Measurements from ENCODE around the gene RNF150. TPM values are rescaled to one million over a fixed set of nuclear protein-coding genes. Genes with fewer than 3 reads are reported as not detected.

Gene RNF150
- total and polyA plus RNA-seq, 2 of the 4 experiments (the other 2 are of a cell fraction) = 6.2 to 18.1 TPM

- Histone ChIP-seq H3K18ac (ENCODE audit: low read depth, low read length) (no peak overlapping the region), H2BK20ac (ENCODE audit: low read depth, low read length) (no peak overlapping the region; the same call in 1 of the 2 replicates), H3K23ac (ENCODE audit: low read depth, low read length) (no peak overlapping the region), H3K9me1 (ENCODE audit: insufficient read depth, low read length) (no peaks in the 10 kb centered on the region; the same call in none of the 2 replicates), H3K4me3 (ENCODE audit: insufficient read depth, low read depth, low read length) (no peak overlapping the region), H4K20me1 (ENCODE audit: insufficient read depth, low read length) (no peaks in the 10 kb centered on the region), H2BK120ac (ENCODE audit: low read depth, low read length) (no peak overlapping the region), H2AK9ac (replicated peaks; ENCODE audit: low read depth, low read length, poor library complexity) (no peak overlapping the region), H3K4ac (ENCODE audit: low read depth, low read length) (no peak overlapping the region), H2BK15ac (ENCODE audit: low read depth, low read length) (no peak overlapping the region), H3K79me1 (ENCODE audit: low read depth in 1 of 2, low read length in 2 of 2) (no peaks in the 10 kb centered on the region), H2BK5ac (ENCODE audit: low read depth, low read length, poor library complexity, severe bottlenecking) (no peak overlapping the region), H3K9me3 (ENCODE audit: control insufficient read depth, insufficient read depth, low read length) (no peaks in the 10 kb centered on the region), H2AK5ac (ENCODE audit: low read depth, low read length) (no peak overlapping the region), H3K27me3 (ENCODE audit: control insufficient read depth, insufficient read depth, low read length) (no peaks in the 10 kb centered on the region), H3K9ac (ENCODE audit: low read depth, low read length) (no peak overlapping the region), H3K14ac (replicated peaks; ENCODE audit: low read depth, low read length) (no peak overlapping the region), H3K36me3 (ENCODE audit: control insufficient read depth, insufficient read depth, low read length) (no peaks in the 10 kb centered on the region), H4K91ac (ENCODE audit: insufficient read depth, low read depth, low read length) (no peak overlapping the region), H3K4me1 (ENCODE audit: control insufficient read depth, insufficient read depth, low read length) (peaks cover 11% of the 10 kb centered on the region), H3K27ac (ENCODE audit: insufficient read depth, low read length) (no peak overlapping the region), H3K56ac (ENCODE audit: extremely low read depth, insufficient read depth, low read length) (no peak overlapping the region), H4K8ac (ENCODE audit: low read depth in 2 of 2, low read length in 2 of 2) (no peak overlapping the region), H4K5ac (ENCODE audit: low read depth, low read length) (no peak overlapping the region), H2AFZ (replicated peaks; ENCODE audit: low read length, poor library complexity) (no peak overlapping the region), H3K4me2 (ENCODE audit: low read depth, low read length) (no peak overlapping the region)
- dilution Hi-C loops (cut with HindIII; ENCODE audit: low sequenced_read_pairs, unreplicated experiment) (no loop called here), intact Hi-C loops (cut with micrococcal nuclease) (loop anchor here (5.0 kb wide), 2 partner anchors 107 to 192 kb away; partner anchors contain the start of gene RNF150), in situ Hi-C loops (cut with MboI; ENCODE audit: low sequenced_read_pairs) (no loop called here)
- no CpG with 5 or more reads among the region's 2 CpGs for WGBS, 2 experiments (ENCODE audit: extremely low coverage in 2 of 2, insufficient read length in 1 of 2)
- no peak for DNase-seq
- BruUV-seq (replicated peaks) = no TSS peak
- ATAC-seq (ENCODE audit: low read depth) = no peak
- ChIA-PET POLR2A (ENCODE audit: unreplicated experiment) (no interaction called here), CTCF (no interaction called here)
- no peak for TF ChIP-seq MXI1 (IDR thresholded peaks at IDR 0.05; ENCODE audit: borderline replicate concordance, low read depth, low read length)
- TF ChIP-seq RCOR1 (IDR thresholded peaks at IDR 0.05; ENCODE audit: insufficient replicate concordance, low read length) = no peak
- TF ChIP-seq MAFK (IDR thresholded peaks at IDR 0.05; ENCODE audit: low read depth, low read length) = no peak
- no peak for TF ChIP-seq CTCF (conservative IDR thresholded peaks at IDR 0.05; ENCODE audit: low read depth, low read length)
- TF ChIP-seq, protein P1, sequence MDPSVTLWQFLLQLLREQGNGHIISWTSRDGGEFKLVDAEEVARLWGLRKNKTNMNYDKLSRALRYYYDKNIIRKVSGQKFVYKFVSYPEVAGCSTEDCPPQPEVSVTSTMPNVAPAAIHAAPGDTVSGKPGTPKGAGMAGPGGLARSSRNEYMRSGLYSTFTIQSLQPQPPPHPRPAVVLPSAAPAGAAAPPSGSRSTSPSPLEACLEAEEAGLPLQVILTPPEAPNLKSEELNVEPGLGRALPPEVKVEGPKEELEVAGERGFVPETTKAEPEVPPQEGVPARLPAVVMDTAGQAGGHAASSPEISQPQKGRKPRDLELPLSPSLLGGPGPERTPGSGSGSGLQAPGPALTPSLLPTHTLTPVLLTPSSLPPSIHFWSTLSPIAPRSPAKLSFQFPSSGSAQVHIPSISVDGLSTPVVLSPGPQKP (IDR thresholded peaks at IDR 0.05; ENCODE audit: borderline replicate concordance, low read depth, low read length) = no peak
- TF ChIP-seq CEBPB (IDR thresholded peaks at IDR 0.05; ENCODE audit: low read depth, low read length) = no peak
- TF ChIP-seq MAZ (IDR thresholded peaks at IDR 0.05; ENCODE audit: borderline replicate concordance, low read depth, low read length) = no peak
- no peak for TF ChIP-seq USF2 (IDR thresholded peaks at IDR 0.05; ENCODE audit: low read depth, low read length)
- no peak for TF ChIP-seq NFE2L2 (IDR thresholded peaks at IDR 0.05; ENCODE audit: low read depth, low read length)
- no peak for TF ChIP-seq CHD1 (IDR thresholded peaks at IDR 0.05; ENCODE audit: low read depth, low read length)
- TF ChIP-seq RAD21 (IDR thresholded peaks at IDR 0.05; ENCODE audit: low read length) = no peak
- TF ChIP-seq FOS (IDR thresholded peaks at IDR 0.05; ENCODE audit: low read depth, low read length) = no peak
- no peak for TF ChIP-seq SMC3 (IDR thresholded peaks at IDR 0.05; ENCODE audit: low read depth, low read length)
These were observed 192.7 kb downstream of the RNF150 start for GRCh38 chr4:140940589-140940988.
